HG03565 (cell line): ENCODE measurements around the gene CASKIN1.

Experiments
- ATAC-seq: cut with Tn5 transposase; IDR thresholded peaks from one replicate; pipeline ENCODE4 v1.9.1; 2021; ENCODE audit warnings: mild to moderate bottlenecking, moderate library complexity; ENCODE audit not compliant: unreplicated experiment

Gene CASKIN1

GRCh38 chr16:2176047-2176446, 20.4 kb downstream of the CASKIN1 start:
- ATAC-seq = no peak

- no peak for ATAC-seq
Observed at GRCh38 chr16:2175454-2175853, 21.0 kb downstream of the CASKIN1 start.

DNA sequence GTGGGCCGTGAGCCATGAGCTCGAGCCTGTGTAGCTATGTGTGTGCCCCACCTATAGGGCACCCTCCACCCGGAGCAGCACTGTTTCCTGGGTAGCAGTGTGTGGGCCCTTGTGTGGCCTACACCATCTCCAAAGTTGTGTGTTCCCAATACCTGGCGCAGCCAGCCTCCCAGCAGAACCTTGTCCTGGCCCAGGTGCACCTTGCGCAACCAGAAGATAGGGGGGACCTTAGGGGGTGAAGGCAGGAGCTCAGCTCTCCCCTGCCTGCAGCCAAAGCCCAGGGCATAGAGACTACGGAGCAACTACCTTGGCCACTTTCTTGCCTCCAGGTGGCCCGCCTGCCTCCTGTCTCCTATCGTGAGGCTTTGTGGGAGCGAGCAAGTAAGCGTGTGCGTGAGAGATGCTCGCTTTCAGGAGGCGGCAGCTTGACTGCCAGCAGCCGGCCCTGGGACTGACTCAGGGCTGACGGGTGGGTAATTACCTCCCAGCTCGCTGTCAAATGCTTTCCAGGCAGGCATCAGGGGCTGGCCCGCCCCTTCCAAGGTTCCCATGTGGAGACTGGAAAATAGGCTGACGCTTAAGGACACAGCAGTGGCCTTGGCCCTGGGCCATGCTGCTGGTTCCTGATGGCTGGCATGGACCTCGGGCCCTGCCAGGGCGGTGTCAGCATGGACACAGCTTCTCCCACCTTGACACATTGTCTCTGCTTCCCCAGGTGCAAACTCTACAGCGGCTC, 21.8 kb downstream of the CASKIN1 start:
- ATAC-seq = no peak

DNA sequence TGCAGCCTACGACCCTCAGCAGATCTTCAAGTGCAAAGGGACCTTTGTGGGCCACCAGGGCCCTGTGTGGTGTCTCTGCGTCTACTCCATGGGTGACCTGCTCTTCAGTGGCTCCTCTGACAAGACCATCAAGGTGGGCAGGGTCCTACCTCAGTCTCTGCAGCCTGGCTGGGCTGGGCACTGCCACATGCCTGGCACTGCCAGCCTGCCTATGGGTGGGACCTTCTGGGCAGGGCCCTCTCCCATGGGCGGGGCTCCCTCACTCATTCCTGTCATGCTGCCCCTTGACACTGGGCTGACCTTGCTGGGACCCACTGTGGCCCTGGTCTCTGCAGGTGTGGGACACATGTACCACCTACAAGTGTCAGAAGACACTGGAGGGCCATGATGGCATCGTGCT, 22.5 kb downstream of the CASKIN1 start:
- no peak for ATAC-seq

DNA sequence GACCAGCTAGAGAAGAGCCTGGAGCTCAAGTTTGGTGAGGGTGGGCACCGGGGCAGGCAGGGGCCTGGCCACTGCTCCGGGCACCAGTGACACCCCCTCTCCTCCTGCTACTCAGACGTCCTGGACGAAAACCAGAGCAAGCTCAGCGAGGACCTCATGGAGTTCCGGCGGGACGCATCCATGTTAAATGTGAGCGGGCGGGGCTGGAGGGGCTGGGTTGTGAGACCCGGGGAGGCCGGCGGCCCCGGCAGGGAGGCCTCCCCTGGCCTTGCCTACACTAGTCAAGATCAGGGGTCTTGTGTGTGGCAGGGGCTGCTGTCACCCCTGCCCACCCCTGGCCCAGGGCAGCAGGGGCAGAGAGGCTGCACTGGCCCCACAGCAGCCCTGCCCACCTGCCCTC, 23.0 kb downstream of the CASKIN1 start:
- ATAC-seq = no peak

- ATAC-seq = no peak
Observed at GRCh38 chr16:2172688-2173335, 23.6 kb downstream of the CASKIN1 start.

DNA sequence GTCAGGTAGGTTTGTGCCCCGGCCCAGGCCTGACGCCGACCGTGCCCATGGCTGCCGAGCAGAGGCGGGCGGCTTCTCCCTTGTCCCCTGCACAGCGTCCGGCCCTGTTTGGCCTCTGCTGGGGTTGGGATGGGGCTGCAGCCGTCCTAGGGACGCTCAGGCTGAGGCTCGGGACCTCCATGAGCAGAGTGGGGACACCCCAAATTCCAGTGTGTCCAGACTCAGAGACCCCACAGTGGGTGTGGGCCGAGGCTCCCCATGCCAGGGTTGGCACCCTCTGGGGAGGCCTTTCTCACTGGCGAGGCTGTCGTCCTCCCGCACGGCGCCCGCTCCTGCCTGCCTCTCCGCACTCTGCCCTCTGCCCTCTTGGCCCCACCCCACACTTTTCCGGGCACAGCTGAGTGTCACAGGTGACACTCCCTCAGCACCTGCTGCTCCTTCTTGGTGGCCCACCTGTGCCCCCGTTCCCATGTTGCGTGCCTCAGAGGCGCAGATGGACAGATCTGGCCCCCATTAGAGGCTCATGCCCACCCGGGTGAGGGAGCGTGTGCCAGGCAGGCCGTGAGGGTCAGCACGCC, 24.7 kb downstream of the CASKIN1 start:
- ATAC-seq = no peak

- no peak for ATAC-seq
Observed at GRCh38 chr16:2170587-2171435, 25.6 kb downstream of the CASKIN1 start.

DNA sequence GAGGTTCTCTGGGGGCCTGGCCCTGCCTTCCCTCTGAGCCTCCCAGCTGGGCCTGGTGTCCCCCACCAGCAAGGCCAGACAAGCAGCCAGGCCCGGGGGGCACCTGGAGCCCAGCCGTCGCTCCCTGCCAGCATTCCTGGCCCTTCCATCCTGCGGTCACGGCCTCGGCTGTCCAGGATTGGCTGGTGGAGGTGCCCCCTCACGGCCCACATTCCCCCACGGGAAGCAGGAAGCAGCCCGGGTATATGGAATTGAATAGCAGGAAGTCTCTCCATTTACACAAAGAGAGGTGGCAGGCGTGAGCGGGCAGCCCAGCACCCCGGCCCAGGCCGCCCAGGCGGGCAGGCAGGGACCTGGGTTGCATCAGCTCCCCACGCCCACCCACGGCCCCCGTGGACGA, 26.3 kb downstream of the CASKIN1 start:
- ATAC-seq = no peak

GRCh38 chr16:2167068-2167638, 29.3 kb downstream of the CASKIN1 start:
- ATAC-seq = no peak

DNA sequence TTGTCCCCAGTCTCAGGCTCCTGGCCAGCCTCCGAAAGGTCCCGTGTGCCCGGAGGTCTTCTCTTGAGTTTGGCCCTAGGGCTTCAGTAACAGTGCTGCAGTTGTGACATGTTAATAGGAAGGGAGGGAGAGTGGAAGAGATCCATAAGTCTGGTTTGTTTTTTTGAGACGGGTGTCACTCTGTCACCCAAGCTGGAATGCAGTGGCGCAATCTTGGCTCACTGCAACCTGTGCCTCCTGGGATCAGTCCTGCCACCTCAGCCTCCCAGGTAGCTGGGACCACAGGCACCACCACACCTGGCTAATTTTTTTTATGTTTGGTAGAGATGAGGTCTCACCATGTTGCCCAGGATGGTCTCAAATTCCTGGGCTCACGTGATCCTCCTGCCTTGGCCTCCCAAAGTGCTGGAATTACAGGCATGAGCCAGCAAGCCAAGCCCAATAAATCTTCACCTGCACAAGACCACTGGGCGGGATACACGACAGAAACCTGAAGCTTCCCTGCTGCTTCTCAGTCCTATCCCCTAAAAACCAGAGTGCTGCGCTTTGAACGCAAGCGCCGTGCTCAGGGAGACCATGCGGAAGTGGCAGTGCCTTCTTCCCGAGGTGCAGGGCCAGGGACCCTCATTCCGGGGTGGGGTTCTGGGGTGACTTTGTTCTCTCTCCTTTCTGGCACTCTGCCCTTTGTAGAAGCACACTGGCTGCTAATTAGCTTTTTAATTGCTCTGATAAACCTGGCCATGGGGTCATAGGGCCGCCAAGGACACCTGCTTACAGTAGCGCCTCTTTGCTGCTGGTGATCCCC, 29.9 kb downstream of the CASKIN1 start:
- no peak for ATAC-seq

GRCh38 chr16:2165861-2166260, 30.5 kb downstream of the CASKIN1 start:
- no peak for ATAC-seq

- no peak for ATAC-seq
Observed at GRCh38 chr16:2163211-2163881, 33.1 kb downstream of the CASKIN1 start.

DNA sequence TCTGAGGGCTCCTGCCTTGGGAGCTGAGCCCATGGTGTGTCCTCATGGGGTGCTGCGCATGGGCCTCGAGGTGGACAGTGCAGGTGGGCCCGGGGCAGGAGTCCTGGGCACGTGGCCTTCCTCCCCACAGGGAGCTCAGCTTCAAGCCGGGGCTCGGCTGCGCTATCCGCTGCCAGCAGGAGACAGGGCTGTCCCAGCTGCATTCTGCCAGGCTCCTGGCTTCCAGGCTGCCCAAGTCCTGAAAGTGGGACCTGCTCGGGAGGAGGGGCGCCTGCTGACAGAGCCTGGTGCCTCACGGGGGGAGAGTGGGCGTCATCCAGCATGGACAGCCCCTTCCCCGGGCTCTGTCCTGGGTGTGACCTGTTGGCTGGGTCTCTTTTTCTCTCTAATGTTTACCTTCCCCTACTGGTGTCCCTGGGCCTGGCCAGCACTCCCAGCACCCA, 33.7 kb downstream of the CASKIN1 start:
- ATAC-seq = no peak

DNA sequence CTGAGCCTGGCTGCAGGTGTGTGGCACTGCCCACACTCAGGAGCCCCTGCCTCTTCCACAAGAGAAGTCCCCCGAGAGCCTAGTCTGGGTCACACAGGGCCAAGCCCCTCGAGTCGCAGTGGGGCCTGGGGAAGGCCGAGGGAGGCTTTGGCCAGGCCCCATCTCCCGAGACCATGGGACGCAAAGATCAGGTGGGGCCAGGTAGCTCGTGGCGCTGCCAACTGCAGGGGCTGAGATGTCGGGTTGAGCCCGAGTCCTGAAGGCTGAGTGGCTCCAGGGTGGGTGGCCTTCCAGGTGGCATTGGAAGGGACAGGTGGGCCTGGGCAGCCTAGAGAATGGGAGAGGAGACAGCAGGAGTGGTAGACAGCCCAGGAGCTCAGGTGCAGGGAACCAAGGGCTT, 34.5 kb downstream of the CASKIN1 start:
- no peak for ATAC-seq

- no peak for ATAC-seq
Observed at GRCh38 chr16:2160915-2161551, 35.4 kb downstream of the CASKIN1 start.

GRCh38 chr16:2159175-2159838, 37.1 kb downstream of the CASKIN1 start:
- ATAC-seq = no peak

- ATAC-seq = no peak
Observed at GRCh38 chr16:2158262-2158638, 38.2 kb downstream of the CASKIN1 start.
